Astrocyte (in vitro differentiated cells and primary cell): Measurements from ENCODE around the gene ENO2. TPM values are rescaled to one million over a fixed set of nuclear protein-coding genes. Genes with fewer than 3 reads are reported as not detected.

ENCODE experiments used
- DNase-seq: peaks from one replicate; pipeline ENCODE4 v3.0.0-alpha.2; 2010; ENCODE audit warnings: low read depth
- FAIRE-seq: peaks from 2 replicates; lab custom pipeline; 2011; peaks lifted over from hg19 to GRCh38; lab: Jason Lieb, UNC
- H2AFZ ChIP-seq: 2 replicates; pipeline ENCODE4 v1.6.0; 2012; ENCODE audit warnings: low read depth, low read length, inconsistent platforms
- H3K27ac ChIP-seq: 2 replicates; pipeline ENCODE4 v1.5.1; 2011; ENCODE audit warnings: low read depth, low read length, inconsistent platforms
- H3K27me3 ChIP-seq: 2 replicates; pipeline ENCODE4 v1.6.0; 2011; ENCODE audit warnings: low read length, inconsistent platforms; ENCODE audit not compliant: insufficient read depth
- H3K36me3 ChIP-seq: 2 replicates; pipeline ENCODE4 v1.5.1; 2011; ENCODE audit warnings: low read length, inconsistent platforms; ENCODE audit not compliant: insufficient read depth
- H3K4me1 ChIP-seq: 2 replicates; pipeline ENCODE4 v1.5.1; 2011; ENCODE audit warnings: low read length, inconsistent platforms; ENCODE audit not compliant: insufficient read depth
- H3K4me2 ChIP-seq: 2 replicates; pipeline ENCODE4 v1.6.0; 2012; ENCODE audit warnings: low read length, inconsistent platforms
- H3K4me3 ChIP-seq: 2 replicates; pipeline ENCODE4 v1.5.1; 2011; ENCODE audit warnings: low read depth, mild to moderate bottlenecking, low read length, inconsistent platforms; ENCODE audit not compliant: insufficient read depth
- H3K79me2 ChIP-seq: 2 replicates; pipeline ENCODE4 v1.6.0; 2012; ENCODE audit warnings: mild to moderate bottlenecking, low read length, inconsistent platforms; ENCODE audit not compliant: insufficient read depth
- H3K9ac ChIP-seq: 2 replicates; pipeline ENCODE4 v1.6.0; 2012; ENCODE audit warnings: mild to moderate bottlenecking, low read length, inconsistent platforms
- H3K9me3 ChIP-seq: 2 replicates; pipeline ENCODE4 v1.5.1; 2012; ENCODE audit warnings: low read depth, mild to moderate bottlenecking, low read length, inconsistent platforms; ENCODE audit not compliant: insufficient read depth
- H4K20me1 ChIP-seq: 2 replicates; pipeline ENCODE4 v1.6.0; 2012; ENCODE audit warnings: low read length, inconsistent platforms; ENCODE audit not compliant: insufficient read depth
- H3K27ac Mint-ChIP-seq: one replicate; pipeline ENCODE4 v1.8.0; 2021; ENCODE audit warnings: mild to moderate bottlenecking, mixed read lengths; ENCODE audit not compliant: unreplicated experiment
- H3K27me3 Mint-ChIP-seq: one replicate; pipeline ENCODE4 v1.8.0; 2021; ENCODE audit warnings: low read depth, mixed read lengths; ENCODE audit not compliant: unreplicated experiment
- H3K36me3 Mint-ChIP-seq: one replicate; pipeline ENCODE4 v1.8.0; 2021; ENCODE audit warnings: low read depth, mixed read lengths; ENCODE audit not compliant: unreplicated experiment
- H3K4me1 Mint-ChIP-seq: one replicate; pipeline ENCODE4 v1.8.0; 2021; ENCODE audit warnings: low read depth, mixed read lengths; ENCODE audit not compliant: unreplicated experiment
- H3K4me3 Mint-ChIP-seq: one replicate; pipeline ENCODE4 v1.8.0; 2021; ENCODE audit warnings: mild to moderate bottlenecking, moderate library complexity, mixed read lengths; ENCODE audit not compliant: unreplicated experiment
- H3K9me3 Mint-ChIP-seq: one replicate; pipeline ENCODE4 v1.8.0; 2021; ENCODE audit warnings: mild to moderate bottlenecking, mixed read lengths; ENCODE audit not compliant: unreplicated experiment
- EZH2 ChIP-seq: IDR thresholded peaks from 2 replicates; pipeline ENCODE4 v1.6.1; 2012; ENCODE audit warnings: mild to moderate bottlenecking, low read length, inconsistent platforms; ENCODE audit not compliant: insufficient read depth
- total RNA-seq: library from RNA; stranded (reverse); gene quantifications from 2 replicates; pipeline ENCODE4 v1.2.1, GENCODE V29; 2021
- TF ChIP-seq, protein P1 (sequence below): IDR thresholded peaks from 2 replicates; pipeline ENCODE4 v1.5.1; 2011; ENCODE audit warnings: low read depth, mild to moderate bottlenecking, inconsistent platforms, low read length, moderate library complexity; ENCODE audit not compliant: insufficient read depth

ENO2 gene
- total RNA-seq, 1 donor from 2014 or later: 46.4 TPM

DNA sequence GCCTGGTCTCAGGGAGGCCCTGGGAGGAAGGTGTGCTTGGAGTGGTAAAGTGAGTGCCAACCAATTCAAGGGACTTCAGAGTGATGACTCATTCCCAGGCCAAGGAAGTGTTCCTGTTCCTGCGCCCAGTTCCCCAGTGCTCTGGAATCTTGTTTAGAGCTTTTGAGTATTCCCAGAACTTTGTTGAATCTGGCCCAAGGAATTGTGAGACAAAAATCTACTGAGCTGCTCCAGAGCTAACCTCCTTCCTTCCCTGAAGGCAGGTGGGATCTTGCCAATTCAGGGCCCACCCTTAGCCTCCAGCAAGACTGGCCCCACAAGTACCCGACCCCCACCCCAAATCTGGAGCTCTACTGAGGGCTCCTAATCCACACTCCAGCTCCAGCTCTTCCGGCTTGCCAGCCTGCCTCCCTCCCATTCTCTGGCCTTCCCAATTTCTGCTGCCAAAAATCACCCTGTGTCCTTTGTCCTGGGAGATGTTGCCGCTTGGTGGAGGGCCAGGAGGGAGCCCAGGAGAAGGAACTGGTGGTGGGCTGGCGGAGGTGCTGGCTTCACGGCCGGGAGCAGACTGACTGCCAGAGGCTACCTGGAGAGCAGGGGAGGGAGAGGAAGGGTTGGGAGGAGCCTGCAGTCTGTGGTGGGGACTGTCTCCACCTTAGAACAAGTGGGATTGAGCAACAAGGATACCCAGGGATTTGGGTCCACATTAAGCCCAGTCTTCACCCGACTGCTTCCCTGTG, 11.3 kb downstream of the ENO2 start:
- peak overlapping the region; percentile 49 for H2AFZ ChIP-seq
- peaks cover 11% of the 10 kb centered on the region for H3K36me3 Mint-ChIP-seq
- peak overlapping the region; percentile 78 for H3K27ac ChIP-seq
- peaks cover 41% of the 10 kb centered on the region for H3K4me1 ChIP-seq
- H3K4me1 Mint-ChIP-seq: peaks cover 43% of the 10 kb centered on the region
- H3K4me3 ChIP-seq: peak overlapping the region; percentile 56
- peak overlapping the region; percentile 91 for H3K4me3 Mint-ChIP-seq
- H3K9me3 Mint-ChIP-seq: no peaks in the 10 kb centered on the region
- H3K9me3 ChIP-seq: no peaks in the 10 kb centered on the region
- peaks cover 35% of the 10 kb centered on the region for H3K79me2 ChIP-seq
- peak overlapping the region; percentile 95 for H3K9ac ChIP-seq
- H3K4me2 ChIP-seq: peak overlapping the region; percentile 98
- H3K36me3 ChIP-seq: no peaks in the 10 kb centered on the region
- H3K27me3 ChIP-seq: no peaks in the 10 kb centered on the region
- FAIRE-seq: peak; percentile 56
- no peaks in the 10 kb centered on the region for H3K27me3 Mint-ChIP-seq
- peak overlapping the region; percentile 98 for H3K27ac Mint-ChIP-seq
- TF ChIP-seq, protein P1, sequence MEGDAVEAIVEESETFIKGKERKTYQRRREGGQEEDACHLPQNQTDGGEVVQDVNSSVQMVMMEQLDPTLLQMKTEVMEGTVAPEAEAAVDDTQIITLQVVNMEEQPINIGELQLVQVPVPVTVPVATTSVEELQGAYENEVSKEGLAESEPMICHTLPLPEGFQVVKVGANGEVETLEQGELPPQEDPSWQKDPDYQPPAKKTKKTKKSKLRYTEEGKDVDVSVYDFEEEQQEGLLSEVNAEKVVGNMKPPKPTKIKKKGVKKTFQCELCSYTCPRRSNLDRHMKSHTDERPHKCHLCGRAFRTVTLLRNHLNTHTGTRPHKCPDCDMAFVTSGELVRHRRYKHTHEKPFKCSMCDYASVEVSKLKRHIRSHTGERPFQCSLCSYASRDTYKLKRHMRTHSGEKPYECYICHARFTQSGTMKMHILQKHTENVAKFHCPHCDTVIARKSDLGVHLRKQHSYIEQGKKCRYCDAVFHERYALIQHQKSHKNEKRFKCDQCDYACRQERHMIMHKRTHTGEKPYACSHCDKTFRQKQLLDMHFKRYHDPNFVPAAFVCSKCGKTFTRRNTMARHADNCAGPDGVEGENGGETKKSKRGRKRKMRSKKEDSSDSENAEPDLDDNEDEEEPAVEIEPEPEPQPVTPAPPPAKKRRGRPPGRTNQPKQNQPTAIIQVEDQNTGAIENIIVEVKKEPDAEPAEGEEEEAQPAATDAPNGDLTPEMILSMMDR: no peak
- no peak for TF ChIP-seq EZH2
- DNase-seq: peak; percentile 95
- H4K20me1 ChIP-seq: peaks cover 21% of the 10 kb centered on the region

DNA sequence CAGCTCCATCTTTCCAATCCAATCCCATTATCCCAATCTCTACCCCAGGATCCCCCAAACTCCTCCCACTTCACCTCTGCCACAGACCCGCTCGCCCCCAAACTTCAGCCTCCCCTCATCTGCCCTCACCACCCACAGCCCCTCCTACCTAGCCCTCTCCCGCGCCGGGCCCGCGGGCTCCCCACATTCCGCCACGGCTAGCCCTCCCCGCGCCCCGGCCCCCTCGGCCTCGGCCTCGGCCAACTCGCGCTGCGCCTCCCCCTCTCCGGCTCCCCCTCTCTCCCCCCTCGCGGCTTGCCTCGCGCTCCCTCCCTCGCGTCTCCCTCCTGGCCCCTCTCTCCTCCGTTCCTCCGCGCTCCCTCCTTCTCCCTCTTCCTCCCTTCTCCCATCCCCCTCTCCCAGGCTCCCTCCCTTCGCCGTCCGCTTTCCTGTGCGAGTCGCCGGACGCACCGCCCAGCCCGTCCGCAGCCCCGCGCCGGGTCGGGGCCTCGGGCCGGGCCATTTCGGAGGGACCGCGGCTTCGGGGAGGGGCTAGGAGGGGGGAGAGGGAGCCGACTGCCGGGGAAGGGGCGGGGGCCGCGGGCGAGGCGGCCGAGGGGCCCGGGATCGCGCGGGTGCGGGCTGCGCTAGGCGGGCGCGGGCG, 13.1 kb downstream of the ENO2 start, which contains the start of gene ATN1:
ATN1 (plus strand) TSS at position 581 of the 643 bp plus-strand sequence. CDS start 6,043 bp downstream, outside the sequence.
- Histone ChIP-seq H3K9me3 (no peaks in the 10 kb centered on the region), H4K20me1 (peaks cover 35% of the 10 kb centered on the region), H3K79me2 (peaks cover 52% of the 10 kb centered on the region), H3K4me1 (peaks cover 44% of the 10 kb centered on the region), H3K4me2 (peak within 1 kb of the TSS; percentile 98), H2AFZ (peak within 1 kb of the TSS; percentile 58), H3K27ac (peak within 1 kb of the TSS; percentile 78), H3K27me3 (no peaks in the 10 kb centered on the region), H3K9ac (peak within 1 kb of the TSS; percentile 95), H3K36me3 (no peaks in the 10 kb centered on the region), H3K4me3 (peak within 1 kb of the TSS; percentile 85)
- H3K36me3 Mint-ChIP-seq: peaks cover 3% of the 10 kb centered on the region
- H3K27me3 Mint-ChIP-seq: no peaks in the 10 kb centered on the region
- peaks cover 47% of the 10 kb centered on the region for H3K4me1 Mint-ChIP-seq
- H3K27ac Mint-ChIP-seq: peak within 1 kb of the TSS; percentile 98
- TF ChIP-seq, protein P1: no peak
- no peak for TF ChIP-seq EZH2
- peak within 1 kb of the TSS; percentile 100 for H3K4me3 Mint-ChIP-seq
- DNase-seq: peak; percentile 69
- H3K9me3 Mint-ChIP-seq: no peaks in the 10 kb centered on the region
- no peak for FAIRE-seq
